ENCODE results near the gene TMCC1.
"Not testable (repeated sequence)": the region's sequence is repeated elsewhere in the genome, so short reads cannot be mapped to it uniquely, and the experiment has no call there.

Gene TMCC1

GRCh38 chr3:129708328-129708861 is 185.1 kb downstream of the TMCC1 start:
- no peak for DNase-seq

GRCh38 chr3:129705274-129705673 is 188.2 kb downstream of the TMCC1 start:
- no peak for DNase-seq

- no peak for DNase-seq
Observed at GRCh38 chr3:129703913-129704312, 189.6 kb downstream of the TMCC1 start.

GRCh38 chr3:129702934-129703712 is 190.4 kb downstream of the TMCC1 start:
- no peak for DNase-seq

- no peak for DNase-seq
Observed at GRCh38 chr3:129701161-129701560, 192.3 kb downstream of the TMCC1 start.

- no peak for DNase-seq
Observed at GRCh38 chr3:129699612-129700011, 193.9 kb downstream of the TMCC1 start.

- DNase-seq = no peak
Observed at GRCh38 chr3:129699199-129699598, 194.3 kb downstream of the TMCC1 start.

GRCh38 chr3:129697229-129697969 is 196.1 kb downstream of the TMCC1 start:
- no peak for DNase-seq

GRCh38 chr3:129696430-129696829 is 197.1 kb downstream of the TMCC1 start:
- DNase-seq = not testable (repeated sequence)

GRCh38 chr3:129695230-129695629 is 198.3 kb downstream of the TMCC1 start:
- no peak for DNase-seq

GRCh38 chr3:129694228-129694627 is 199.3 kb downstream of the TMCC1 start:
- no peak for DNase-seq

GRCh38 chr3:129692743-129693142 is 200.8 kb downstream of the TMCC1 start:
- DNase-seq = no peak

- DNase-seq = no peak
Observed at GRCh38 chr3:129690963-129691362, 202.5 kb downstream of the TMCC1 start.

GRCh38 chr3:129690406-129690805 is 203.1 kb downstream of the TMCC1 start:
- DNase-seq = no peak

- no peak for DNase-seq
Observed at GRCh38 chr3:129689036-129689435, 204.5 kb downstream of the TMCC1 start.

GRCh38 chr3:129688271-129688895 is 205.1 kb downstream of the TMCC1 start:
- DNase-seq = no peak

- no peak for DNase-seq
Observed at GRCh38 chr3:129687586-129688125, 205.9 kb downstream of the TMCC1 start.

GRCh38 chr3:129686941-129687340 is 206.6 kb downstream of the TMCC1 start:
- no peak for DNase-seq

GRCh38 chr3:129684270-129684669 is 209.2 kb downstream of the TMCC1 start:
- DNase-seq = no peak

GRCh38 chr3:129683201-129683600 is 210.3 kb downstream of the TMCC1 start:
- no peak for DNase-seq

- no peak for DNase-seq
Observed at GRCh38 chr3:129676985-129677384, 216.5 kb downstream of the TMCC1 start.

- DNase-seq = not testable (repeated sequence)
Observed at GRCh38 chr3:129674798-129675123, 218.8 kb downstream of the TMCC1 start.
